ENCODE results near the gene TMIGD1. TPM values are rescaled to one million over a fixed set of nuclear protein-coding genes. Genes with fewer than 3 reads are reported as not detected.
A peak's percentile ranks its signal among the peaks of the same experiment; 100 is the strongest.

TMIGD1 gene
- total and polyA plus RNA-seq, 2 of the 13 experiments (the other 11 are each of a cell fraction or from before 2014, with no cell fraction given): not detected

DNA sequence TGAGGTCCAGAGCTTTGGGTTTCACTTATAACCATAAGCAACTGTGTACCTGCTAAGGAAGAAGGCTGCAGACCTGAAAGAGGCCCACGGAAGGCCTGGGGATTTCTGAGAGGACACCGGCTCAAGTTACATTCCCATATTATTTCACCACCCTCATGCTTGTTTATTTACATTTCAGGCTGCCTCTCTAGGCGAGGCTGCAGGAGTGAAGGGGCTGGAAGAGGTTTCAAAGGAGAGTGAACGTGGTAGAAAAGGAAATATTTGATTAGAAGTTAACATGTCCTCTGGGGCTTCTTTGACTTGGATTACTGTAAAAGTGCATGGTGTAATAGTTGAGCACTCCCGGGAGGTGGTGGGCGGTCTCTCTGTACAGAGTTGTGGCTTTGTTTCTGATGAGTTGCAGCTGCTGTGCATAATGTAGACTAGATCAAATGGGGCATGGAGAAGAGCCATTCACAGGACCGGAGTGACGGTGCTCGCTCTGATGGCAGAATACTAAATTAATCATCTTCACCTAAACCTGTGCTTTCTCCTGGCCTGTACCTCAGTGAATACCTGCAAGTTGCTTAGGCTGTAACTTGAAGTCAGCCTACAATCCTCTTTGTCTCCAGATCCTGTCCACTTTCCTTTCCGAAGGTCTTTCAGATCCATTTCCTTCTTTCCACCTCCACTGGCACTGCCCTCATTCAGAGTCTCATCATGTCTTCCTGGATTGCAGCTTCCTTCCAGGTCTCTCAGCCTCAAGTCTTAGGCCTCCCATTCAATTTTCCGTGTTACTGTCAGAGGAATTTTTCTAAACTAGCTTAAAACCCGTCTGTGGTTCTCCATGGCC lies 43.0 kb upstream of the TMIGD1 start (continued):
- TF ChIP-seq ZNF577 (CRISPR knock-in tag; IDR thresholded peaks at IDR 0.05; ENCODE audit: borderline replicate concordance, low read depth) (no peak), SIN3B (IDR thresholded peaks at IDR 0.05; ENCODE audit: low read length) (no peak), SP5 (CRISPR knock-in tag; IDR thresholded peaks at IDR 0.05; ENCODE audit: borderline replicate concordance, low read depth) (peak; percentile 46), EP300 (IDR thresholded peaks at IDR 0.05; ENCODE audit: low read depth in 2 of 2, low read length in 2 of 2) (peak in 1 of 2 experiments; percentile 77; a peak in 2 of 4 replicates), EP300 (CRISPR knock-in tag; IDR thresholded peaks at IDR 0.05; ENCODE audit: borderline replicate concordance) (peak; percentile 51; the same call in 1 of the 2 replicates), ZNF775 (CRISPR knock-in tag; IDR thresholded peaks at IDR 0.05; ENCODE audit: borderline replicate concordance) (no peak), HOXA5 (CRISPR knock-in tag; IDR thresholded peaks at IDR 0.05) (no peak), MTA3 (CRISPR knock-in tag; IDR thresholded peaks at IDR 0.05) (no peak), ZNF501 (CRISPR knock-in tag; IDR thresholded peaks at IDR 0.05) (no peak), JDP2 (CRISPR knock-in tag; IDR thresholded peaks at IDR 0.05; ENCODE audit: borderline replicate concordance) (no peak), ZFP90 (CRISPR knock-in tag; IDR thresholded peaks at IDR 0.05; ENCODE audit: borderline replicate concordance) (no peak), TBX2 (CRISPR knock-in tag; IDR thresholded peaks at IDR 0.05; ENCODE audit: borderline replicate concordance) (peak; percentile 81; the same call in 1 of the 2 replicates), ZNF17 (CRISPR knock-in tag; IDR thresholded peaks at IDR 0.05) (no peak), ZNF550 (CRISPR knock-in tag; IDR thresholded peaks at IDR 0.05; ENCODE audit: borderline replicate concordance) (no peak), ZIK1 (CRISPR knock-in tag; IDR thresholded peaks at IDR 0.05; ENCODE audit: borderline replicate concordance, low read depth) (no peak), ZNF367 (CRISPR knock-in tag; IDR thresholded peaks at IDR 0.05; ENCODE audit: borderline replicate concordance) (no peak), NFKBIZ (CRISPR knock-in tag; IDR thresholded peaks at IDR 0.05) (0 out of 2 replicates have a peak, but pooled peaks have one; percentile 44)
- TF ChIP-seq, protein P1, sequence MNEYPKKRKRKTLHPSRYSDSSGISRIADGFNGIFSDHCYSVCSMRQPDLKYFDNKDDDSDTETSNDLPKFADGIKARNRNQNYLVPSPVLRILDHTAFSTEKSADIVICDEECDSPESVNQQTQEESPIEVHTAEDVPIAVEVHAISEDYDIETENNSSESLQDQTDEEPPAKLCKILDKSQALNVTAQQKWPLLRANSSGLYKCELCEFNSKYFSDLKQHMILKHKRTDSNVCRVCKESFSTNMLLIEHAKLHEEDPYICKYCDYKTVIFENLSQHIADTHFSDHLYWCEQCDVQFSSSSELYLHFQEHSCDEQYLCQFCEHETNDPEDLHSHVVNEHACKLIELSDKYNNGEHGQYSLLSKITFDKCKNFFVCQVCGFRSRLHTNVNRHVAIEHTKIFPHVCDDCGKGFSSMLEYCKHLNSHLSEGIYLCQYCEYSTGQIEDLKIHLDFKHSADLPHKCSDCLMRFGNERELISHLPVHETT (CRISPR knock-in tag; conservative IDR thresholded peaks at IDR 0.05): 0 out of 2 replicates have a peak, but pooled peaks have one; percentile 37
- TF ChIP-seq, protein P2, sequence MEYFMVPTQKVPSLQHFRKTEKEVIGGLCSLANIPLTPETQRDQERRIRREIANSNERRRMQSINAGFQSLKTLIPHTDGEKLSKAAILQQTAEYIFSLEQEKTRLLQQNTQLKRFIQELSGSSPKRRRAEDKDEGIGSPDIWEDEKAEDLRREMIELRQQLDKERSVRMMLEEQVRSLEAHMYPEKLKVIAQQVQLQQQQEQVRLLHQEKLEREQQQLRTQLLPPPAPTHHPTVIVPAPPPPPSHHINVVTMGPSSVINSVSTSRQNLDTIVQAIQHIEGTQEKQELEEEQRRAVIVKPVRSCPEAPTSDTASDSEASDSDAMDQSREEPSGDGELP (IDR thresholded peaks at IDR 0.05; ENCODE audit: borderline replicate concordance, low read depth): 0 out of 2 replicates have a peak, but pooled peaks have one; percentile 53
- TF ChIP-seq, protein P3, sequence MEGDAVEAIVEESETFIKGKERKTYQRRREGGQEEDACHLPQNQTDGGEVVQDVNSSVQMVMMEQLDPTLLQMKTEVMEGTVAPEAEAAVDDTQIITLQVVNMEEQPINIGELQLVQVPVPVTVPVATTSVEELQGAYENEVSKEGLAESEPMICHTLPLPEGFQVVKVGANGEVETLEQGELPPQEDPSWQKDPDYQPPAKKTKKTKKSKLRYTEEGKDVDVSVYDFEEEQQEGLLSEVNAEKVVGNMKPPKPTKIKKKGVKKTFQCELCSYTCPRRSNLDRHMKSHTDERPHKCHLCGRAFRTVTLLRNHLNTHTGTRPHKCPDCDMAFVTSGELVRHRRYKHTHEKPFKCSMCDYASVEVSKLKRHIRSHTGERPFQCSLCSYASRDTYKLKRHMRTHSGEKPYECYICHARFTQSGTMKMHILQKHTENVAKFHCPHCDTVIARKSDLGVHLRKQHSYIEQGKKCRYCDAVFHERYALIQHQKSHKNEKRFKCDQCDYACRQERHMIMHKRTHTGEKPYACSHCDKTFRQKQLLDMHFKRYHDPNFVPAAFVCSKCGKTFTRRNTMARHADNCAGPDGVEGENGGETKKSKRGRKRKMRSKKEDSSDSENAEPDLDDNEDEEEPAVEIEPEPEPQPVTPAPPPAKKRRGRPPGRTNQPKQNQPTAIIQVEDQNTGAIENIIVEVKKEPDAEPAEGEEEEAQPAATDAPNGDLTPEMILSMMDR (CRISPR knock-in tag; IDR thresholded peaks at IDR 0.05): 0 out of 2 replicates have a peak, but pooled peaks have one; percentile 11
- TF ChIP-seq, protein P4, sequence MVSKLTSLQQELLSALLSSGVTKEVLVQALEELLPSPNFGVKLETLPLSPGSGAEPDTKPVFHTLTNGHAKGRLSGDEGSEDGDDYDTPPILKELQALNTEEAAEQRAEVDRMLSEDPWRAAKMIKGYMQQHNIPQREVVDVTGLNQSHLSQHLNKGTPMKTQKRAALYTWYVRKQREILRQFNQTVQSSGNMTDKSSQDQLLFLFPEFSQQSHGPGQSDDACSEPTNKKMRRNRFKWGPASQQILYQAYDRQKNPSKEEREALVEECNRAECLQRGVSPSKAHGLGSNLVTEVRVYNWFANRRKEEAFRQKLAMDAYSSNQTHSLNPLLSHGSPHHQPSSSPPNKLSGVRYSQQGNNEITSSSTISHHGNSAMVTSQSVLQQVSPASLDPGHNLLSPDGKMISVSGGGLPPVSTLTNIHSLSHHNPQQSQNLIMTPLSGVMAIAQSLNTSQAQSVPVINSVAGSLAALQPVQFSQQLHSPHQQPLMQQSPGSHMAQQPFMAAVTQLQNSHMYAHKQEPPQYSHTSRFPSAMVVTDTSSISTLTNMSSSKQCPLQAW (CRISPR knock-in tag; IDR thresholded peaks at IDR 0.05): 0 out of 2 replicates have a peak, but pooled peaks have one; percentile 51
- TF ChIP-seq, protein P5, sequence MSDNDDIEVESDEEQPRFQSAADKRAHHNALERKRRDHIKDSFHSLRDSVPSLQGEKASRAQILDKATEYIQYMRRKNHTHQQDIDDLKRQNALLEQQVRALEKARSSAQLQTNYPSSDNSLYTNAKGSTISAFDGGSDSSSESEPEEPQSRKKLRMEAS (IDR thresholded peaks at IDR 0.05): peak; percentile 66
